ENCODE measurements around the gene IRF4. TPM values are rescaled to one million over a fixed set of nuclear protein-coding genes. Genes with fewer than 3 reads are reported as not detected.

Gene IRF4
- polyA plus RNA-seq, 1 experiment: not detected

GRCh38 chr6:347951-348859 is 43.3 kb upstream of the IRF4 start:
- Histone ChIP-seq H3K4me3 (ENCODE audit: low read depth, low read length) (no peak overlapping the region), H3K36me3 (ENCODE audit: control insufficient read depth, insufficient read depth, low read length) (peaks cover 3% of the 10 kb centered on the region; the same call in 1 of the 2 replicates), H3K27me3 (ENCODE audit: control insufficient read depth, insufficient read depth, low read length) (no peaks in the 10 kb centered on the region)
- TF ChIP-seq, protein P1, sequence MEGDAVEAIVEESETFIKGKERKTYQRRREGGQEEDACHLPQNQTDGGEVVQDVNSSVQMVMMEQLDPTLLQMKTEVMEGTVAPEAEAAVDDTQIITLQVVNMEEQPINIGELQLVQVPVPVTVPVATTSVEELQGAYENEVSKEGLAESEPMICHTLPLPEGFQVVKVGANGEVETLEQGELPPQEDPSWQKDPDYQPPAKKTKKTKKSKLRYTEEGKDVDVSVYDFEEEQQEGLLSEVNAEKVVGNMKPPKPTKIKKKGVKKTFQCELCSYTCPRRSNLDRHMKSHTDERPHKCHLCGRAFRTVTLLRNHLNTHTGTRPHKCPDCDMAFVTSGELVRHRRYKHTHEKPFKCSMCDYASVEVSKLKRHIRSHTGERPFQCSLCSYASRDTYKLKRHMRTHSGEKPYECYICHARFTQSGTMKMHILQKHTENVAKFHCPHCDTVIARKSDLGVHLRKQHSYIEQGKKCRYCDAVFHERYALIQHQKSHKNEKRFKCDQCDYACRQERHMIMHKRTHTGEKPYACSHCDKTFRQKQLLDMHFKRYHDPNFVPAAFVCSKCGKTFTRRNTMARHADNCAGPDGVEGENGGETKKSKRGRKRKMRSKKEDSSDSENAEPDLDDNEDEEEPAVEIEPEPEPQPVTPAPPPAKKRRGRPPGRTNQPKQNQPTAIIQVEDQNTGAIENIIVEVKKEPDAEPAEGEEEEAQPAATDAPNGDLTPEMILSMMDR (IDR thresholded peaks at IDR 0.05; ENCODE audit: insufficient read depth, low read depth, low read length): no peak
- no peak for DNase-seq (ENCODE audit: low read depth)
- ChIA-PET CTCF (no interaction called here), POLR2A (no interaction called here)

DNA sequence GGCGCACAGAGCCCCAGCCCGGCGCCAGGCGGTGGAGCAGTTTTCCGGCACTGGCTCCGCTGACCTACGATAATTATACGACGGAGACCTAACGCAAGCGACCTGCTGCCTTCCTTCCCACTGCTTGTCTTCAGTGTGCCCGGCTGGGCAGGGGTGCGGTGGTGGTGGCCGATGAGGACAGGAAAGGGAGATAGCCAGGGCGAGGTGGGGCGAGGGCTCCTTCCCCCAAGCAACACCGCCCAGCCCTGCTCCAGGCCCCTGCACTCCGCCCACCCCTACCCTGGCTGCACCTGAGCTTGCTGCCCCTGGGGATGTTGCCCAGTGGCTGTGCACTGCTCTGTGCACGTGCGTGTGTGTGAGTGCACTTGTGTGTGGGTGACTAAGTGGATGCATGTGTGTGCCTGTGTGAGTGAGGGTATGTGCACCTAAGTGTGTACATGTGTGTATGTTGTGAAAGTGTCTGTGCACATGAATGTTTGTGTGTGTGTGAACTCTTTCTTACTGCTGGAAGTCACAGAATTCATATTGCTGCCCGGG is 42.6 kb upstream of the IRF4 start:
- POLR2A ChIA-PET: no interaction called here
- CTCF ChIA-PET: interaction anchor here (1.0 kb wide), 1 partner anchor 50 kb away, joined by 3 read pairs; no protein-coding TSS in a partner anchor
- Histone ChIP-seq H3K36me3 (ENCODE audit: control insufficient read depth, insufficient read depth, low read length) (peaks cover 3% of the 10 kb centered on the region; the same call in 1 of the 2 replicates), H3K27me3 (ENCODE audit: control insufficient read depth, insufficient read depth, low read length) (no peaks in the 10 kb centered on the region), H3K4me3 (ENCODE audit: low read depth, low read length) (no peak overlapping the region)
- DNase-seq (ENCODE audit: low read depth): no peak
- TF ChIP-seq, protein P1 (IDR thresholded peaks at IDR 0.05; ENCODE audit: insufficient read depth, low read depth, low read length): no peak

DNA sequence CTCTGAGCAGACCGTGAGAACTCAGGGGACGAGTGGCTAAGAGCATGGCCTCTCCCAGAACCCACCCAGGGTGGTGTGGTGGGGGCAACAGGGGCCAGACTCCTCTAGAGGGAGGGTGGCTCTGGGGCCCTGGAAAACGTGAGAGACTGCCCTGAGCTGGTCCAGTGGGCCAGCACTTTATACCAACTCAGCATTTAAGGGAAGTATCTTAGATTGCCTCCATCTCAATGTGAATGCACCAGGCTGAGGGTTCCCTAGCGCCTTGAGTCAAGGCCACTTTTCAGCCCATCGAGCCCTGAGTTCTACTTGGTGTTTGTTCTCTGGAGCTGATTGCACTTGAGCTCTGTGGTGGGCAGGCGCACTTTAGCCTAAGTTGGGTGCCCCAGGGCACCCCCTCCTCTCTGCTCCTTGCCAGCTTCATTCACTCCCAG is 42.0 kb upstream of the IRF4 start:
- Histone ChIP-seq H3K4me3 (ENCODE audit: low read depth, low read length) (no peak overlapping the region), H3K36me3 (ENCODE audit: control insufficient read depth, insufficient read depth, low read length) (peaks cover 3% of the 10 kb centered on the region; the same call in 1 of the 2 replicates), H3K27me3 (ENCODE audit: control insufficient read depth, insufficient read depth, low read length) (no peaks in the 10 kb centered on the region)
- ChIA-PET POLR2A (no interaction called here), CTCF (interaction anchor here (1.0 kb wide), 1 partner anchor 49 kb away, joined by 3 read pairs; no protein-coding TSS in a partner anchor)
- DNase-seq (ENCODE audit: low read depth): no peak
- TF ChIP-seq, protein P1 (IDR thresholded peaks at IDR 0.05; ENCODE audit: insufficient read depth, low read depth, low read length): no peak

- TF ChIP-seq, protein P1 (IDR thresholded peaks at IDR 0.05; ENCODE audit: insufficient read depth, low read depth, low read length): no peak
- POLR2A ChIA-PET: no interaction called here
- CTCF ChIA-PET: no interaction called here
- H3K4me3 ChIP-seq (ENCODE audit: low read depth, low read length): no peak overlapping the region
- H3K27me3 ChIP-seq (ENCODE audit: control insufficient read depth, insufficient read depth, low read length): no peaks in the 10 kb centered on the region
- peaks cover 3% of the 10 kb centered on the region; the same call in 1 of the 2 replicates for H3K36me3 ChIP-seq (ENCODE audit: control insufficient read depth, insufficient read depth, low read length)
- DNase-seq (ENCODE audit: low read depth): no peak
Measured at GRCh38 chr6:350371-350770, 41.2 kb upstream of the IRF4 start.
